Tibial nerve (tissue), 4 donors: Measurements from ENCODE around the gene PAPPA2. TPM values are rescaled to one million over a fixed set of nuclear protein-coding genes. Genes with fewer than 3 reads are reported as not detected.

Experiments used
- DNase-seq, 2 donors: peaks; one replicate each; pipeline ENCODE4 v3.0.0-alpha.2; 2019; ENCODE audit warnings: low spot score in 2 of 2
- H3K27ac ChIP-seq, 4 donors: fragments of 200-600 bp; sonication (generic) in 3 of 4; one replicate each; pipeline ENCODE4 v1.5.1; 2017 to 2019; ENCODE audit warnings: mild to moderate bottlenecking in 1 of 4
- H3K27me3 ChIP-seq, 2 donors: fragments of 200-600 bp; sonication (generic) in 1 of 2; one replicate each; pipeline versions ENCODE4 v1.5.1 to v1.6.0; 2017 to 2019
- H3K36me3 ChIP-seq, 3 donors: fragments of 200-600 bp; sonication (generic); one replicate each; pipeline ENCODE4 v1.5.1; 2018 to 2019
- H3K4me1 ChIP-seq, 4 donors: fragments of 200-600 bp; sonication (generic) in 3 of 4; one replicate each; pipeline ENCODE4 v1.5.1; 2017 to 2019
- H3K4me3 ChIP-seq, 4 donors: fragments of 200-600 bp; sonication (generic) in 3 of 4; one replicate each; pipeline ENCODE4 v1.5.1; 2017 to 2019; ENCODE audit warnings: mild to moderate bottlenecking in 1 of 4, moderate library complexity in 1 of 4
- H3K9me3 ChIP-seq, 4 donors: fragments of 200-600 bp; sonication (generic) in 3 of 4; one replicate each; pipeline ENCODE4 v1.5.1; 2017 to 2019
- CTCF ChIP-seq, 5 experiments: fragments of 200-600 bp in 3 of 5; fragments of 450-650 bp in 2 of 5; sonication (generic) in 3 of 5; IDR thresholded peaks; one replicate each; pipeline ENCODE4 v1.5.1; 2016 to 2019; ENCODE audit warnings: antibody characterized with exemption in 5 of 5, mild to moderate bottlenecking in 3 of 5, moderate library complexity in 2 of 5
- EP300 ChIP-seq, 2 donors: sonication (generic); formaldehyde crosslinking; IDR thresholded peaks; one replicate each; pipeline ENCODE4 v1.6.1; 2017; ENCODE audit warnings: antibody characterized with exemption in 2 of 2, mild to moderate bottlenecking in 1 of 2
- POLR2A ChIP-seq, 2 donors: fragments of 450-650 bp; IDR thresholded peaks; one replicate each; pipeline ENCODE4 v1.6.1; 2017; ENCODE audit warnings: antibody characterized with exemption in 2 of 2, mild to moderate bottlenecking in 2 of 2, moderate library complexity in 2 of 2
- WGBS, 2 donors: methylation state at CpG; one replicate each; pipeline ENCODE4 v1.1.5; 2018; 5-methylcytosine and 5-hydroxymethylcytosine counted together
- total RNA-seq, 4 donors: library from RNA; depleted of rRNA; stranded (reverse); fragments of >200 nt; gene quantifications; one replicate each; pipeline ENCODE4 v1.1.0, GENCODE V29; 2016

PAPPA2 gene
- total RNA-seq, 4 donors from 2014 or later = 0.20 to 0.90 (median 0.21) TPM

- WGBS, 2 donors = 48 to 49% methylated on average over 6 of the region's 6 CpGs
- Histone ChIP-seq H3K9me3 (no peaks in the 10 kb centered on the region), H3K27ac (no peak overlapping the region), H3K36me3 (no peaks in the 10 kb centered on the region), H3K27me3 (peaks cover 0 to 25% of the 10 kb centered on the region in 2 donors), H3K4me1 (no peaks in the 10 kb centered on the region), H3K4me3 (no peak overlapping the region)
- TF ChIP-seq CTCF (IDR thresholded peaks at IDR 0.05) (no peak), POLR2A (IDR thresholded peaks at IDR 0.05) (no peak), EP300 (IDR thresholded peaks at IDR 0.05) (no peak)
- no peak for DNase-seq
Measured at GRCh38 chr1:176551146-176551545, 88.2 kb downstream of the PAPPA2 start.

- no peak for TF ChIP-seq CTCF (IDR thresholded peaks at IDR 0.05)
- TF ChIP-seq EP300 (IDR thresholded peaks at IDR 0.05) = no peak
- no peak for TF ChIP-seq POLR2A (IDR thresholded peaks at IDR 0.05)
- Histone ChIP-seq H3K4me3 (no peak overlapping the region), H3K27me3 (peaks cover 0 to 30% of the 10 kb centered on the region in 2 donors), H3K9me3 (no peaks in the 10 kb centered on the region), H3K27ac (no peak overlapping the region), H3K36me3 (no peaks in the 10 kb centered on the region), H3K4me1 (no peaks in the 10 kb centered on the region)
- no peak for DNase-seq
- 26 to 33% methylated on average over 10 of the region's 10 CpGs for WGBS, 2 donors
Measured at GRCh38 chr1:176552217-176552991, 89.4 kb downstream of the PAPPA2 start.

- 15 to 16% methylated on average over 7 of the region's 7 CpGs for WGBS, 2 donors
- no peak overlapping the region for H3K27ac ChIP-seq
- no peak for DNase-seq
- no peak overlapping the region for H3K4me3 ChIP-seq
- no peaks in the 10 kb centered on the region for H3K4me1 ChIP-seq
- H3K27me3 ChIP-seq = peaks cover 0 to 30% of the 10 kb centered on the region in 2 donors
- no peaks in the 10 kb centered on the region for H3K36me3 ChIP-seq
- no peaks in the 10 kb centered on the region for H3K9me3 ChIP-seq
- TF ChIP-seq EP300 (IDR thresholded peaks at IDR 0.05) (no peak), CTCF (IDR thresholded peaks at IDR 0.05) (no peak), POLR2A (IDR thresholded peaks at IDR 0.05) (no peak)
Measured at GRCh38 chr1:176552999-176553398, 90.0 kb downstream of the PAPPA2 start.

- Histone ChIP-seq H3K4me3 (no peak overlapping the region), H3K27me3 (peaks cover 0 to 30% of the 10 kb centered on the region in 2 donors), H3K27ac (no peak overlapping the region), H3K36me3 (no peaks in the 10 kb centered on the region), H3K9me3 (no peaks in the 10 kb centered on the region), H3K4me1 (peaks cover 0 to 17% (median 0%) of the 10 kb centered on the region in 4 donors)
- TF ChIP-seq EP300 (IDR thresholded peaks at IDR 0.05) (no peak), CTCF (IDR thresholded peaks at IDR 0.05) (no peak), POLR2A (IDR thresholded peaks at IDR 0.05) (no peak)
- no peak for DNase-seq
- WGBS, 2 donors = 83 to 89% methylated on average over 6 of the region's 6 CpGs
Measured at GRCh38 chr1:176556288-176556687, 93.3 kb downstream of the PAPPA2 start.

GRCh38 chr1:176557543-176558258, 94.7 kb downstream of the PAPPA2 start:
- WGBS, 2 donors = 81 to 87% methylated on average over 2 of the region's 2 CpGs
- Histone ChIP-seq H3K36me3 (no peaks in the 10 kb centered on the region), H3K9me3 (no peaks in the 10 kb centered on the region), H3K4me1 (peaks cover 0 to 20% (median 0%) of the 10 kb centered on the region in 4 donors), H3K27me3 (peaks cover 0 to 24% of the 10 kb centered on the region in 2 donors), H3K4me3 (no peak overlapping the region), H3K27ac (no peak overlapping the region)
- TF ChIP-seq CTCF (IDR thresholded peaks at IDR 0.05) (no peak), EP300 (IDR thresholded peaks at IDR 0.05) (no peak), POLR2A (IDR thresholded peaks at IDR 0.05) (no peak)
- DNase-seq = no peak
